Measurements from ENCODE around the gene NEU3.

GRCh38 chr11:75001686-75002085 lies 13.0 kb downstream of the NEU3 start:
- TF ChIP-seq OSR1 (CRISPR knock-in tag; IDR thresholded peaks at IDR 0.05), result no peak
- no peak for TF ChIP-seq ISL1 (CRISPR knock-in tag; IDR thresholded peaks at IDR 0.05)
- no peak for TF ChIP-seq RARB (CRISPR knock-in tag; IDR thresholded peaks at IDR 0.05)
- no peak for TF ChIP-seq GLIS3 (CRISPR knock-in tag; IDR thresholded peaks at IDR 0.05)
- TF ChIP-seq ARNTL (CRISPR knock-in tag; IDR thresholded peaks at IDR 0.05; ENCODE audit: borderline replicate concordance, low read depth), result no peak
- no peak for TF ChIP-seq ZC3H10 (CRISPR knock-in tag; IDR thresholded peaks at IDR 0.05)
- no peak for TF ChIP-seq CSRNP3 (CRISPR knock-in tag; IDR thresholded peaks at IDR 0.05)
- no peak for TF ChIP-seq ZFP3 (CRISPR knock-in tag; IDR thresholded peaks at IDR 0.05)

Data from SK-N-SH treated with all-trans-retinoic acid at 6 μM for 48 hours (cell line).